NT2/D1 (cell line): ENCODE results near the gene SERPINB11.
"Not testable (repeated sequence)": the region's sequence is repeated elsewhere in the genome, so short reads cannot be mapped to it uniquely, and the experiment has no call there.

Experiments
- DNase-seq: peaks from one replicate; pipeline ENCODE4 v3.0.0-alpha.2; 2011; ENCODE audit warnings: low read depth, low spot score
- H3K27me3 ChIP-seq: 2 replicates; pipeline ENCODE4 v1.6.0; 2011; ENCODE audit warnings: mild to moderate bottlenecking; ENCODE audit not compliant: insufficient read length, insufficient read depth
- H3K36me3 ChIP-seq: 2 replicates; pipeline ENCODE4 v1.6.1; 2011; ENCODE audit warnings: mild to moderate bottlenecking, low read length, mixed read lengths; ENCODE audit not compliant: insufficient read depth, insufficient read length
- H3K4me1 ChIP-seq: 2 replicates; pipeline ENCODE4 v1.5.1; 2011; ENCODE audit not compliant: insufficient read depth, insufficient read length
- H3K4me3 ChIP-seq: 2 replicates; pipeline ENCODE4 v1.5.1; 2011; ENCODE audit warnings: low read depth; ENCODE audit not compliant: insufficient read length
- H3K9ac ChIP-seq: 2 replicates; pipeline ENCODE4 v1.6.0; 2011; ENCODE audit warnings: low read depth; ENCODE audit not compliant: insufficient read length
- H3K9me3 ChIP-seq: 2 replicates; pipeline ENCODE4 v1.5.1; 2011; ENCODE audit warnings: mild to moderate bottlenecking, low read length; ENCODE audit not compliant: insufficient read depth
- SUZ12 ChIP-seq: IDR thresholded peaks from 2 replicates; pipeline ENCODE4 v1.6.1; 2011; ENCODE audit not compliant: insufficient read length, insufficient read depth; ENCODE audit errors: extremely low read depth
- YY1 ChIP-seq: IDR thresholded peaks from 2 replicates; pipeline ENCODE4 v1.6.1; 2011; ENCODE audit not compliant: insufficient read length, insufficient read depth
- ZNF274 ChIP-seq: IDR thresholded peaks from 2 replicates; pipeline ENCODE4 v1.6.1; 2011; ENCODE audit warnings: mild to moderate bottlenecking, low read depth, low read length

SERPINB11 gene, protein sequence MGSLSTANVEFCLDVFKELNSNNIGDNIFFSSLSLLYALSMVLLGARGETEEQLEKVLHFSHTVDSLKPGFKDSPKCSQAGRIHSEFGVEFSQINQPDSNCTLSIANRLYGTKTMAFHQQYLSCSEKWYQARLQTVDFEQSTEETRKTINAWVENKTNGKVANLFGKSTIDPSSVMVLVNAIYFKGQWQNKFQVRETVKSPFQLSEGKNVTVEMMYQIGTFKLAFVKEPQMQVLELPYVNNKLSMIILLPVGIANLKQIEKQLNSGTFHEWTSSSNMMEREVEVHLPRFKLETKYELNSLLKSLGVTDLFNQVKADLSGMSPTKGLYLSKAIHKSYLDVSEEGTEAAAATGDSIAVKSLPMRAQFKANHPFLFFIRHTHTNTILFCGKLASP

DNA sequence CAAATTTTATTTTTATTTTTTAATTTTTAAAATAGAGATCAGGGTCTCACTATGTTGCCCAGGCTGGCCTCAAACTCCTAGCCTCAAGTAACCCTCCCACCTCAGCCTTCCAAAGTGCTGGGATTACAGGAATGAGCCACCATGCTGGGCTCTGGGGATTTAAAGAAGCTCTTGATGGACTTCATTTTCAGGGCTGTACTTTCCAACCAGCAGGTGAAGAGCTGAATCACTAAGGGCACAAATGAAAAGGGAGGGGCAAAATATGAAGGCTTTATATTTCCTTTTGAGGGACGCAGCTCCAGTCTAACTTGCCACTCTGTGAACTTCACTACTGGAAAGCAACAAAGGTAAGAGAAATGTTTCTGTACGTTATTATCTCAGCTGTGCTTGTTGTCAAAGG lies at the start of gene SERPINB11:
Gene SERPINB11 (plus strand): TSS at position 301 of the 400 bp plus-strand sequence. CDS start 7,234 bp downstream, outside the sequence.
- TF ChIP-seq SUZ12 (no peak), YY1 (no peak), ZNF274 (no peak)
- Histone ChIP-seq H3K36me3 (no peaks in the 10 kb centered on the region), H3K4me3 (no peak within 1 kb of the TSS), H3K27me3 (no peaks in the 10 kb centered on the region), H3K9me3 (no peaks in the 10 kb centered on the region), H3K4me1 (no peaks in the 10 kb centered on the region), H3K9ac (no peak within 1 kb of the TSS)
- no peak for DNase-seq

DNA sequence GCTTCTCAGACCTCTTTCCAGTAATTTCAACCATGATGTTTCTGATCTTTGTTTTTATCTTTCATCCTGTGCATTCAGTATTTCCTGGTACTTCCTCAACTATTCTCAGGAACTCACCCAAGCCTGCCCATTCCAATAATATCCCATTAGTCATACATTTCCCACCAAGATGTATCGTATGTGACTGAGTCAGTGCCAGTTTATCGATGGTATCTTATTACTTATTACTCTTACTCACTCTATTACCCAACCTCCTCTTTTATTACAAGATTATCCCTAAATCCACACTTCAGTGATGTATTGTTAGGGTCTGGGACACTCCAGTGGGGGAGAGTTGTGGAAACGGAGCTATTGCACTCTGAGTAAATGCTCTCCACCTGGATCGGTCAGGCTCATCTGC lies 43.8 kb upstream of the SERPINB11 start:
- not testable (repeated sequence) for H3K36me3 ChIP-seq, H3K9me3 ChIP-seq, H3K4me1 ChIP-seq, H3K4me3 ChIP-seq, DNase-seq, H3K9ac ChIP-seq, H3K27me3 ChIP-seq

DNA sequence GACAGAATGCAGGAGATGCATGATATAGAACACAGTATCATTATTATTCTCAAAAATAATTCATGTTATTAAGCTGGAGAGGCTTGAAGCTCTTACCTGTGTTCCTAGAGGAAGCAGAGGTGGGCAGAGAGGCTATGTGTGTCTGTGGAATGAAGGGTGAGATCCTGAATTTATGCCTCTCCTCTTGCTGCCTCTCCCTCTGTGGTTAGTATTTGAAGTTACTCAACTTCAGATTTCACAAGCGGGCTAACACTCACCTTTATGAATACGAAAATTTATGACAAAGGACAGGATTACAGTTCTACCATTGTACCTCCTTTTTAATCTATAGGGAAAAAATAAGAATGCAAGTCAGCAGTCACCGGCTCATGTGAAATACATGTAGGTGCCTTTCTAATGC lies 41.0 kb upstream of the SERPINB11 start, which contains the start of gene SERPINB3:
Gene SERPINB3 (minus strand): TSS at position 144 of the 400 bp plus-strand sequence. CDS start 677 bp downstream, outside the sequence.
- H3K9me3 ChIP-seq, H3K4me1 ChIP-seq, H3K27me3 ChIP-seq, DNase-seq, H3K9ac ChIP-seq, H3K4me3 ChIP-seq, H3K36me3 ChIP-seq: not testable (repeated sequence)

DNA sequence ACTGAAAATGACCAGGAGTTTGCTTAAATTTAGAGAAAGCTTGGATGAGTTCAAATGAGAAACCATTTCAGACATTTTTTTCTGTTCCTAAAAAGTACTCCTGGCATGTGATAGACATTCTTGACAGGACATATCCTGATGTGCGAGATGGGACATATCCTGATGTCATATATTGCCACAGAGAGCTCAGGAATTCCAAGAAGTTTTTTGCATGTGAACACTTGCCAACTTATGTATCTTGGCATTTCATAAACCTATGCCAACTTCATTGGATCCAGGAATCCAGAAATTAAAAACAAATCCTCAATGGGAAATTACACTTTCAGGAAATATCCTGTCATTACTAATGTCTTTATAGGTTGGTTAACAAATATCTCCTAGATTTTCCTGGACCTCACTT lies 38.2 kb upstream of the SERPINB11 start:
- TF ChIP-seq ZNF274 (no peak), SUZ12 (no peak), YY1 (no peak)
- no peaks in the 10 kb centered on the region for H3K9me3 ChIP-seq
- no peaks in the 10 kb centered on the region for H3K4me1 ChIP-seq
- no peak overlapping the region for H3K4me3 ChIP-seq
- no peaks in the 10 kb centered on the region for H3K36me3 ChIP-seq
- H3K9ac ChIP-seq, result no peak overlapping the region
- DNase-seq, result no peak
- H3K27me3 ChIP-seq, result no peaks in the 10 kb centered on the region

DNA sequence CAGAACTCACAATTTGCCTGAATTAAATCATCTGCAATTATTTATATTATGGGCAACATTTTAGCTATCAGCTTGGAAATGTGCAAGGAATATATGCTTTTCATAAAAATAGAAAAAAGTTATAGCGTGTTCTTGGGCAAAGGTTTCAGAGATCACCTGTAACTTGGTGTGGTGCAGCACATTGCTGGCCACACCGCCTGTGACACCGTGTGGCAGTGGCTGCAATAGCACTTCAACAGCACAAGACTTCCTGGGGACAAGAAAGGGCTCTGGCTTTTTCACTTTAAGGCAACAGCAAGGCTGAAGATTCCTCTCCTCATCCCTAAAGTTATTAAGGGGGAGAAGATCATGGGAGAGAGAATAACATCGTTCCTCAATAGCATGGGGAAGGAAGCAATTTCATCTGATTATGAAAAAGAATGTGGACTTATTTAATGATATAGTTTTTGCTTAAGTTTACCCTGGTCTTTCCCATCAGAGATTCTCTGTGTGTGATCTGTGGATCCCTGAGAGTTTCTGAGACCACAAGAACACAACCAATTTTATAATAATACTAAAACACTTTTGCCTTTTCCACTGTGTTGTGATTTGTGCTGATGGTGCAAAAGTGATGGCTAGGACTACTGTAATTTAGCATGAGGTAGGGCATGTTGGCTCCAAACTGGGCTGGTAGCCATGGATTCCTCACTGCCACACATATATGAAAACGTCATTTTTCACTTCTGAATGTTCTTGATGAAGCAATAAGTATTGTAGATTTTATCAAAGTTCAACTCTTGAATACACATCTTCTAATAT lies 26.0 kb upstream of the SERPINB11 start:
- TF ChIP-seq YY1 (no peak), ZNF274 (no peak), SUZ12 (no peak)
- DNase-seq, result peak; percentile 16
- H3K27me3 ChIP-seq, result no peaks in the 10 kb centered on the region
- no peak overlapping the region for H3K4me3 ChIP-seq
- H3K4me1 ChIP-seq, result no peaks in the 10 kb centered on the region
- H3K36me3 ChIP-seq, result no peaks in the 10 kb centered on the region
- no peaks in the 10 kb centered on the region for H3K9me3 ChIP-seq
- H3K9ac ChIP-seq, result no peak overlapping the region

DNA sequence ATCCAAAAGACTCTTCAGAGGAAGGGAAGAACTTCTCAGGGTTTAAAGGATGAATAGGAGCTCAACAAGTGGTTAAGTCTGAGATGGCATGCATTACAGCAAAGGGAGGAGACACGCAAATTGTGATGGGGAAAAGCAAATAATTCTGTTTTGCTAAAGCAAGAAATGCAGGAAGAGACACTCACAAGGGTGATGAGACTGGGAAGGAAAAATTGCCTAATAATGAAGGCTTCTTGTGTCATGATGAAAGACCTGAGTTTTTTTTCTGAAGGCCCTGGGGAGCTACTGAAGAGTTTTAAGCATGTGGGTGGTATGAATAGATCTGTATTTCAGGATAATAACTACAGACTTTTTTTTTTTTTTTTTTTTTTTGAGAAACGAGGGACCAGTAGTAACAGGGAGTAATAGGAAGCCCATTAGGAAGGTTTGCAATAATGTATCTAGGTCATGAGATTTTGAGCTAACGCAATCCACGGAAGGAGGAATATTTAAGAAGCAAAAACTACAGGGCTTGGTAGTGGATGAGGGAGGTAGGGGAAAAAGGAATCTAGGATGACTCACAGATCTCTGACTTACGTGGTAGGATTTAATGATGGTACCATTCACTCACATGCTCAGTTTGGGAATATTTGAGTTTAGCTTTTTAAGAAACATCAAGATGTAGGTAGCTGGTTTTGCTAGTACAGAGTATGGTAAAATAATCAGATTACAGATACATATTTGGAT lies 25.1 kb upstream of the SERPINB11 start:
- DNase-seq, result no peak
- Histone ChIP-seq H3K36me3 (no peaks in the 10 kb centered on the region), H3K9me3 (no peaks in the 10 kb centered on the region), H3K9ac (no peak overlapping the region), H3K4me3 (no peak overlapping the region), H3K4me1 (no peaks in the 10 kb centered on the region), H3K27me3 (no peaks in the 10 kb centered on the region)
- no peak for TF ChIP-seq SUZ12
- TF ChIP-seq ZNF274, result no peak
- TF ChIP-seq YY1, result no peak

DNA sequence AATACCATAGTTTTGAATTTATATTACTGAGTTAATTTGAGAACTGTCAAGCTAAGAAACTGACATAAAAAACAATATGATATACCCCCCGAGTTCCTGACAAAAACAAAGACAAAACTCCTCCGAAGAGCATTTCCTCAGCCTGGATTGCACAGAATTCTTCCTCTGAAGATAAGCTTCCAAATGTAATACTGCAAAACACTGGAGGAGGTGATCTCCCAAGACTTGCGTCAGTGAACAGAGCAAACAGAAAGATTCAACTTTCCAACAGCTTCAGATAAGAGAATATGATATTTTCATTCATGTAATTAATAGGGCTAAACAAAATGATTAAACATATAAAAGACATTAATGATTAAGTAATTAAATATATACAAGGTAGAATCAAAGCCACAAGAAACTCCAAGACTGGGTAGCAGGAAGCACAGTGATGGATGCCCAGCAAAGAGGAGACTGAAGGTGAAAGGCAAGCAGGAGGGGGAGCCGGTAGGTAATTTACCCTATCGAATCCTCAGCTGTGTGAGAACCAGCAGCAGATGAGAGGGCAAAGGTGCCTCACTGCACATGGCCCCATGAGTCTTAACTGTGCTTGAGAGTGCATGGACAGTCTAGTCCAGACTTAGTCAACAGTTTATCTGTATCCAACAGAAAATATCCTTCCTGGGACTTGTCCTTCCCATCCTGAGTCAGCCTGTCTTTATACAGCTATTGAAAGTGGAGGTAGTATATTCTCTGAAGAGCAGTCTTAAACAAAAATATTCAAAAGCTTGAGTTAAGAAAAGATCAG lies 22.7 kb upstream of the SERPINB11 start:
- DNase-seq, result no peak
- no peaks in the 10 kb centered on the region for H3K27me3 ChIP-seq
- H3K36me3 ChIP-seq, result no peaks in the 10 kb centered on the region
- H3K9me3 ChIP-seq, result no peaks in the 10 kb centered on the region; the same call in 1 of the 2 replicates
- H3K4me3 ChIP-seq, result no peak overlapping the region
- TF ChIP-seq YY1 (no peak), ZNF274 (no peak), SUZ12 (no peak)
- H3K9ac ChIP-seq, result no peak overlapping the region
- H3K4me1 ChIP-seq, result no peaks in the 10 kb centered on the region
